Calu3 (cell line): Measurements from ENCODE around the gene MED12L. TPM values are rescaled to one million over a fixed set of nuclear protein-coding genes. Genes with fewer than 3 reads are reported as not detected.
A peak's percentile ranks its signal among the peaks of the same experiment; 100 is the strongest.

Experiments
- BruUV-seq: library from RNA; stranded (reverse); fragments of 400-500 nt; replicated peaks from 2 replicates; lab custom pipeline; 2021; lab: Mats Ljungman, UMichigan
- CTCF ChIA-PET: fragments of 300-600 bp; sonication (Branson Sonifier 250); formaldehyde crosslinking; loops from one replicate; lab custom pipeline; 2022; ENCODE audit warnings: antibody characterized with exemption; lab: Charles Lee
- DNase-seq: peaks from one replicate; pipeline ENCODE4 v3.0.0; 2022
- H3K27ac Mint-ChIP-seq: one replicate; pipeline ENCODE4 v1.8.0; 2022; ENCODE audit warnings: mixed read lengths; ENCODE audit not compliant: unreplicated experiment
- H3K27me3 Mint-ChIP-seq: one replicate; pipeline ENCODE4 v1.8.0; 2022; ENCODE audit warnings: mixed read lengths; ENCODE audit not compliant: unreplicated experiment
- H3K36me3 Mint-ChIP-seq: one replicate; pipeline ENCODE4 v1.8.0; 2022; ENCODE audit warnings: mild to moderate bottlenecking, moderate library complexity, mixed read lengths; ENCODE audit not compliant: insufficient read depth, unreplicated experiment
- H3K4me1 Mint-ChIP-seq: one replicate; pipeline ENCODE4 v1.8.0; 2022; ENCODE audit warnings: mild to moderate bottlenecking, low read depth, mixed read lengths; ENCODE audit not compliant: unreplicated experiment
- H3K4me3 Mint-ChIP-seq: one replicate; pipeline ENCODE4 v1.8.0; 2022; ENCODE audit warnings: mild to moderate bottlenecking, low read depth, moderate library complexity, mixed read lengths; ENCODE audit not compliant: unreplicated experiment
- H3K9me3 Mint-ChIP-seq: one replicate; pipeline ENCODE4 v1.8.0; 2022; ENCODE audit warnings: low read depth, mixed read lengths; ENCODE audit not compliant: unreplicated experiment
- CTCF ChIP-seq: fragments of 200-600 bp; IDR thresholded peaks from one replicate; pipeline ENCODE4 v1.8.0; 2022; ENCODE audit warnings: antibody characterized with exemption; ENCODE audit not compliant: unreplicated experiment
- intact Hi-C: fragments of 100-400 bp; cut with micrococcal nuclease; formaldehyde crosslinking; loops from one replicate; pipeline ENCODE4 v1.10.0; 2022; ENCODE audit not compliant: unreplicated experiment
- total RNA-seq: library from RNA; stranded (reverse); gene quantifications from 2 replicates; pipeline ENCODE4 v1.2.3, GENCODE V29; 2022

MED12L gene
- total RNA-seq, 1 experiment from 2014 or later, result 4.6 TPM

GRCh38 chr3:151085889-151086483, 522 bp downstream of the MED12L start:
- H3K4me3 Mint-ChIP-seq, result peak overlapping the region; percentile 97
- peak overlapping the region; percentile 62 for H3K27ac Mint-ChIP-seq
- intact Hi-C loops, result loop anchor here (5.0 kb wide), 2 partner anchors 61 to 159 kb away; no protein-coding TSS in a partner anchor
- no TSS peak for BruUV-seq
- CTCF ChIA-PET, result interaction anchor here (0.6 to 2.2 kb wide), 18 partner anchors 9 to 1291 kb away, joined by 3 to 8 read pairs (median 4); no protein-coding TSS in a partner anchor
- peaks cover 26% of the 10 kb centered on the region for H3K36me3 Mint-ChIP-seq
- peak; percentile 42 for DNase-seq
- peaks cover 37% of the 10 kb centered on the region for H3K27me3 Mint-ChIP-seq
- peaks cover 9% of the 10 kb centered on the region for H3K4me1 Mint-ChIP-seq
- no peaks in the 10 kb centered on the region for H3K9me3 Mint-ChIP-seq
- no peak for TF ChIP-seq CTCF

GRCh38 chr3:151086484-151087456, 1.3 kb downstream of the MED12L start:
- peak; percentile 82 for DNase-seq
- Mint-ChIP-seq H3K4me3 (peak overlapping the region; percentile 97), H3K27me3 (peaks cover 37% of the 10 kb centered on the region), H3K36me3 (peaks cover 26% of the 10 kb centered on the region), H3K4me1 (peaks cover 9% of the 10 kb centered on the region), H3K9me3 (no peaks in the 10 kb centered on the region), H3K27ac (peak overlapping the region; percentile 62)
- CTCF ChIA-PET, result interaction anchor here (0.6 to 2.2 kb wide), 19 partner anchors 10 to 1290 kb away, joined by 3 to 8 read pairs (median 3); no protein-coding TSS in a partner anchor
- intact Hi-C loops, result loop anchor here (5.0 kb wide), 2 partner anchors 61 to 159 kb away; no protein-coding TSS in a partner anchor
- TF ChIP-seq CTCF, result peak; percentile 29
- BruUV-seq, result no TSS peak

- Mint-ChIP-seq H3K9me3 (no peaks in the 10 kb centered on the region), H3K27me3 (peaks cover 46% of the 10 kb centered on the region), H3K4me3 (peak overlapping the region; percentile 97), H3K27ac (no peak overlapping the region), H3K36me3 (peaks cover 26% of the 10 kb centered on the region), H3K4me1 (peaks cover 9% of the 10 kb centered on the region)
- TSS peak; percentile 26 for BruUV-seq
- CTCF ChIA-PET, result interaction anchor here (0.6 to 1.5 kb wide), 3 partner anchors 20 to 301 kb away, joined by 3 read pairs; no protein-coding TSS in a partner anchor
- DNase-seq, result no peak
- no peak for TF ChIP-seq CTCF
- intact Hi-C loops, result loop anchor here (5.0 kb wide), 2 partner anchors 60 to 160 kb away; no protein-coding TSS in a partner anchor
Observed at GRCh38 chr3:151087648-151088047, 2.2 kb downstream of the MED12L start.

- Mint-ChIP-seq H3K27ac (no peak overlapping the region), H3K4me3 (no peak overlapping the region), H3K9me3 (no peaks in the 10 kb centered on the region)
Observed at GRCh38 chr3:151091685-151092345, 6.4 kb downstream of the MED12L start.

More at GRCh38 chr3:151091685-151092345, 6.4 kb downstream of the MED12L start:
- no peak for DNase-seq
- no peak for TF ChIP-seq CTCF
- BruUV-seq, result no TSS peak
- intact Hi-C loops, result no loop called here
- CTCF ChIA-PET, result interaction anchor here (1.1 kb wide), 1 partner anchor 8 kb away, joined by 3 read pairs; no protein-coding TSS in a partner anchor
- peaks cover 4% of the 10 kb centered on the region for H3K4me1 Mint-ChIP-seq
- peaks cover 63% of the 10 kb centered on the region for H3K27me3 Mint-ChIP-seq
- H3K36me3 Mint-ChIP-seq, result peaks cover 2% of the 10 kb centered on the region
